ENCODE measurements around the gene NIPAL3.
"Not testable (repeated sequence)": the region's sequence is repeated elsewhere in the genome, so short reads cannot be mapped to it uniquely, and the experiment has no call there.

The NIPAL3 gene

DNA sequence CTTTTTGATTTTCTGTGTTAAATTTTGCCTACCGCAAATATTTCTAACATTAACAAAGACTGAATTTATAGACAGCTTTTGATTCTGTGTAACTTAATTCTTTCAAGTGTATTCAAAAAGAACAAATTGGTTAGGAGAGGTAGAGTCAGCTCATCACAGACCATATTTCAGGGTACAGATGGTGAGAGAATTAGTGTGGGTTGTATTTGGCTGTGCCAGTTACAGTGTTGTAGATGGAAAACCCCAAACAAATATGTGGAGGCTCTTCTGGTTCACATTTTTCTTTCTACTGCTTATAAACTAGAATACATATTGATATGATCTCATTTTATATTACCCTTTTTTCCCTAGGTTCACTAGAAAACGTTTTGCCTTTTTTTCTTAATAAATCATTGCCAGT lies 98.1 kb downstream of the NIPAL3 start:
- H3K9ac ChIP-seq (ENCODE audit: low read depth in 1 of 2, low read length in 2 of 2), result no peak overlapping the region
- H3K4me1 ChIP-seq (ENCODE audit: control insufficient read depth in 2 of 2, insufficient read depth in 2 of 2, low read length in 2 of 2), result no peaks in the 10 kb centered on the region
- H3K36me3 ChIP-seq (ENCODE audit: control insufficient read depth in 2 of 2, insufficient read depth in 2 of 2, low read length in 2 of 2), result peaks cover 0 to 4% of the 10 kb centered on the region in 2 donors
- no peak overlapping the region for H3K4me3 ChIP-seq (ENCODE audit: low read length in 2 of 2)
- no peaks in the 10 kb centered on the region for H3K9me3 ChIP-seq (ENCODE audit: control insufficient read depth in 2 of 2, low read length in 2 of 2)
- no peaks in the 10 kb centered on the region for H3K27me3 ChIP-seq (ENCODE audit: control insufficient read depth in 2 of 2, insufficient read depth in 2 of 2, low read length in 2 of 2)
- H3K27ac ChIP-seq (ENCODE audit: low read depth in 2 of 2, low read length in 2 of 2), result no peak overlapping the region

- Histone ChIP-seq H3K27ac (ENCODE audit: low read depth in 2 of 2, low read length in 2 of 2) (no peak overlapping the region), H3K4me3 (ENCODE audit: low read length in 2 of 2) (no peak overlapping the region), H3K4me1 (ENCODE audit: control insufficient read depth in 2 of 2, insufficient read depth in 2 of 2, low read length in 2 of 2) (no peaks in the 10 kb centered on the region), H3K9ac (ENCODE audit: low read depth in 1 of 2, low read length in 2 of 2) (no peak overlapping the region), H3K27me3 (ENCODE audit: control insufficient read depth in 2 of 2, insufficient read depth in 2 of 2, low read length in 2 of 2) (no peaks in the 10 kb centered on the region), H3K36me3 (ENCODE audit: control insufficient read depth in 2 of 2, insufficient read depth in 2 of 2, low read length in 2 of 2) (peaks cover 0 to 4% of the 10 kb centered on the region in 2 donors), H3K9me3 (ENCODE audit: control insufficient read depth in 2 of 2, low read length in 2 of 2) (no peaks in the 10 kb centered on the region)
These were observed 99.3 kb downstream of the NIPAL3 start for GRCh38 chr1:24514946-24515345.

DNA sequence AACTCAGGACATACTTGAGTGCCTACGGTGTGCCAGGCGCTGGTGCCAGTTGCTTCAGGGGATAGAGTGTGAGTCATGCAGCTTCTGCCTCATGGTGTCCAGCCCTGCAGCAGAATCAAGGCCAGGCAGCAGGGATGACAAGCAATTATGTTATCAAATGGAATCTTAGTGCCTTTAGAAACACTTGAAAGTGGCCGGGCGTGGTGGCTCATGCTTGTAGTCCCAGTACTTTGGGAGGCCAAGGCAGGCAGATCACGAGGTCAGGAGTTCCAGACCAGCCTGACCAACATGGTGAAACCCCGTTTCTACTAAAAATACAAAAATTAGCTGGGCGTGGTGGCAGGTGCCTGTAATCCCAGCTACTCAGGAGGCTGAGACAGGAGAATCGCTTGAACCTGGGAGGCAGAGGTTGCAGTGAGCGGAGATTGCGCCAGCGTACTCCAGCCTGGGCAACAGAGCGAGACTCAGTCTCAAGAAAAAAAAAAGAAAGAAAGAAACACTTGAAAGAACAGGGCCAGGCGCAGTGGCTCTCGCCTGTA lies 100.1 kb downstream of the NIPAL3 start:
- H3K4me3 ChIP-seq (ENCODE audit: low read length in 2 of 2); H3K27me3 ChIP-seq (ENCODE audit: control insufficient read depth in 2 of 2, insufficient read depth in 2 of 2, low read length in 2 of 2); H3K9ac ChIP-seq (ENCODE audit: low read depth in 1 of 2, low read length in 2 of 2); H3K4me1 ChIP-seq (ENCODE audit: control insufficient read depth in 2 of 2, insufficient read depth in 2 of 2, low read length in 2 of 2); H3K9me3 ChIP-seq (ENCODE audit: control insufficient read depth in 2 of 2, low read length in 2 of 2); H3K36me3 ChIP-seq (ENCODE audit: control insufficient read depth in 2 of 2, insufficient read depth in 2 of 2, low read length in 2 of 2); H3K27ac ChIP-seq (ENCODE audit: low read depth in 2 of 2, low read length in 2 of 2): not testable (repeated sequence)

DNA sequence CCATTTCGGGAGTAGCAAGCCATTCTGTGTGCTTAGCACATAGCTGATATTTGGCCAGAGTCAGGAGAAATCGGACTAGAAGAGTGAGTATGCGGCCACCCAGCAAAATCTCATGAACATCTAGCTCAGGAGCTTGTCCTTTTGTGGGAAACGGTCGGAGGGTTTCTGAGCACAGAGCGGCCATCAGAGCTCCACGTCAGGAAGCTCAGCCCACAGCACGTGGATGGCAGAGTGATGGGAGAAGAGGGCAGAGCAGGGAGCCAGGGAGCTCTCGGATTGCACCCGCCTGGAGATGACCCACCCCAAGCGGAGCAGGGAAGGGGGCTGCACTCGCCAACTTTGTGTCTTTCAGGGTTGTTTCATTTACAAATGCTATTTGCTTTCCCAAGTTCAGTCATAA lies 100.9 kb downstream of the NIPAL3 start:
- Histone ChIP-seq H3K27ac (ENCODE audit: low read depth in 2 of 2, low read length in 2 of 2) (no peak overlapping the region), H3K9me3 (ENCODE audit: control insufficient read depth in 2 of 2, low read length in 2 of 2) (no peaks in the 10 kb centered on the region), H3K36me3 (ENCODE audit: control insufficient read depth in 2 of 2, insufficient read depth in 2 of 2, low read length in 2 of 2) (peaks cover 0 to 6% of the 10 kb centered on the region in 2 donors)

DNA sequence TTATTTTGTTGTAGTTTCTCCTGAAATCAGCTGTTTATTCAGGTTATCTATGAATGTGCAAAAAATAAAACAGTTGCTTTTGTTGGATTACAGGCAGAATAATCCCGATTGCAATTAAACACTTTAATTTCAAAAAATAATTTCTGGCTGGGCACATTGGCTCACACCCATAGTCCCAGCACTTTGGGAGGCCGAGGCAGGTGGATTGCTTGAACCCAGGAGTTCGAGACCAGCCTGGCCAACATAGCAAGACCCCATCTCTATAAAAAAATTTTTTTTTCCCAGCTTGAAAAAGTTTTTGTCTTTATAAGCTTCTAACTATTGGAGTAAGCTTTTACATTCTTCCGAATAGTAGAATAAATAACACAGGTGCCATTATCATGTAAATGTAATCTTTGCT lies 102.3 kb downstream of the NIPAL3 start:
- no peak overlapping the region for H3K9ac ChIP-seq (ENCODE audit: low read depth in 1 of 2, low read length in 2 of 2)
- H3K27ac ChIP-seq (ENCODE audit: low read depth in 2 of 2, low read length in 2 of 2), result no peak overlapping the region
- H3K4me3 ChIP-seq (ENCODE audit: low read length in 2 of 2), result no peak overlapping the region
- H3K9me3 ChIP-seq (ENCODE audit: control insufficient read depth in 2 of 2, low read length in 2 of 2), result no peaks in the 10 kb centered on the region
- H3K27me3 ChIP-seq (ENCODE audit: control insufficient read depth in 2 of 2, insufficient read depth in 2 of 2, low read length in 2 of 2), result no peaks in the 10 kb centered on the region
- no peaks in the 10 kb centered on the region for H3K4me1 ChIP-seq (ENCODE audit: control insufficient read depth in 2 of 2, insufficient read depth in 2 of 2, low read length in 2 of 2)
- peaks cover 0 to 6% of the 10 kb centered on the region in 2 donors for H3K36me3 ChIP-seq (ENCODE audit: control insufficient read depth in 2 of 2, insufficient read depth in 2 of 2, low read length in 2 of 2)

More for the DNA sequence above, 100.9 kb downstream of the NIPAL3 start:
- no peaks in the 10 kb centered on the region for H3K27me3 ChIP-seq (ENCODE audit: control insufficient read depth in 2 of 2, insufficient read depth in 2 of 2, low read length in 2 of 2)
- H3K9ac ChIP-seq (ENCODE audit: low read depth in 1 of 2, low read length in 2 of 2), result no peak overlapping the region
- H3K4me3 ChIP-seq (ENCODE audit: low read length in 2 of 2), result no peak overlapping the region
- no peaks in the 10 kb centered on the region for H3K4me1 ChIP-seq (ENCODE audit: control insufficient read depth in 2 of 2, insufficient read depth in 2 of 2, low read length in 2 of 2)

DNA sequence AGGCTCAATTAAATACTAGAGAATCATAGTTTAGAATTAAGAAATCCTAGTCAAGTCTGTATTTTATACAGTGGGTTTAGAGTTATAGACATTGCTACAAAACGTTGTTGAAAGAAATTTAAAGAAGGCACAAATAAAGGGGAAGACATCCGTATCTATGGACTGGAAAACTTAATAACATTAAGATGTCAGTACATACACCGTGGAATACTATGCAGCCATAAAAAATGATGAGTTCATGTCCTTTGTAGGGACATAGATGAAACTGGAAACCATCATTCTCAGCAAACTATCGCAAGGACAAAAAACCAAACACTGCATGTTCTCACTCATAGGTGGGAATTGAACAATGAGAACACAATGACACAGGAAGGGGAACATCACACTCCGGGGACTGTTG lies 104.7 kb downstream of the NIPAL3 start:
- not testable (repeated sequence) for H3K4me1 ChIP-seq (ENCODE audit: control insufficient read depth in 2 of 2, insufficient read depth in 2 of 2, low read length in 2 of 2); H3K4me3 ChIP-seq (ENCODE audit: low read length in 2 of 2); H3K27me3 ChIP-seq (ENCODE audit: control insufficient read depth in 2 of 2, insufficient read depth in 2 of 2, low read length in 2 of 2); H3K27ac ChIP-seq (ENCODE audit: low read depth in 2 of 2, low read length in 2 of 2); H3K36me3 ChIP-seq (ENCODE audit: control insufficient read depth in 2 of 2, insufficient read depth in 2 of 2, low read length in 2 of 2); H3K9ac ChIP-seq (ENCODE audit: low read depth in 1 of 2, low read length in 2 of 2); H3K9me3 ChIP-seq (ENCODE audit: control insufficient read depth in 2 of 2, low read length in 2 of 2)
